NCI-H526 (cell line): Measurements from ENCODE around the gene FERMT2.

Source experiments
- DNase-seq, 2 experiments: peaks; one replicate each; lab custom pipeline; 2025; lab: John Stamatoyannopoulos, UW

FERMT2 gene

DNA sequence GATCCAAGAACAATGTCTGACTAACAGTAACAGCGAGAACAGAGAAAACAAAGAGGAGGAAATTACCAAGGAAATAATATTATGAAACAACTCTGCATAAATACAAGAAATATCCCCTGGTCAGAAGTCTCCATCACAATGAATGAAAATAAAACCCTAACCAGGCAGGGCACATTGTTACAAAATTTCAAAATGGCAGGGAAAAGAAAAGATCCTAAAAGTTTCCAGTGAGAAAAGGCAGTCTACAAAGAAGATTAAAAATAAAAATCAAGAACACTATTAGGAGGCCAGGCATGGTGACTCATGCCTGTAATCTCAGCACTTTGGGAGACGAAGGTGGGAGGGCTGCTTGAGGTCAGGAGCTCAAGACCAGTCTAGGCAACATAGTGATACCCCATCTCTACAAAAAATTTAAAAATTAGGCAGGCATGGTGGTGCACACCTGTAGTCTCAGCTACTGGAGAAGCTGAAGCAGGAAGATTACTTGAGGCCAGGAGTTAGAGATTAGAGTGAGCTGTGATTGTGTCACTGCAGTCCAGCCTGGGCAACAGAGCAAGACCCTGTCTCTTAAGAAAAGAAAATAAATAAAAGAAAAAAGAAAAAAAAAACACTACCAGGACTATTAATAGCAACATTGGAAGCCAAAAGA is 47.8 kb downstream of the FERMT2 start:
- no peak for DNase-seq

DNA sequence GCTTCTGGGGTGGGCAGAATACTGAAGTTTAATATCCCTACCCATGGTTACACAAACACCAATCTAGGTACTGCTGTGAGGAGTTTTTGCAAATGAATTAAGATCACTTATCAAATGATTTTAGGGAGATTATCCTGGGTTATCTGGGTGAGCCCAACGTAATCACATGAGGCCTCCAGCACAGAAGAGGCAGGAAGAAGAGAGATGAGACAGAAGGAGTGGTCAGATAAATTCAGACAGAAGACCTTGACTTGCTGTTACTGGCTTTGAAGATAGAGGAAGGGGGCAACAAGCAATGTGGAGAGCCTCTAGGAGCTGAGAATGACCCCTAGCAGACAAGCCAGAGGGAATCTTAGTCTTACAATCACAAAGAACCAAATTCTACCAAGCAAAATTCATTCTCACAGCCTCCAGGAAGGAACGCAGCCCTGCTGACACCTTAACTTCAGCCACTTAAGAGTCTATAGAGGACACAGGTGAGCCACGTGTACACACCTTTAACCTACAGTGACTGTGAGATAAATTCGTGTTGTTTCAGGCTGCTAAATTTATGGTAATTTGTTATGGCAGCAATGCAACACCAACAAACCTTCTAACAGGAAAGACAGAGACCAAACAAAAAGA is 49.4 kb downstream of the FERMT2 start:
- no peak for DNase-seq

DNA sequence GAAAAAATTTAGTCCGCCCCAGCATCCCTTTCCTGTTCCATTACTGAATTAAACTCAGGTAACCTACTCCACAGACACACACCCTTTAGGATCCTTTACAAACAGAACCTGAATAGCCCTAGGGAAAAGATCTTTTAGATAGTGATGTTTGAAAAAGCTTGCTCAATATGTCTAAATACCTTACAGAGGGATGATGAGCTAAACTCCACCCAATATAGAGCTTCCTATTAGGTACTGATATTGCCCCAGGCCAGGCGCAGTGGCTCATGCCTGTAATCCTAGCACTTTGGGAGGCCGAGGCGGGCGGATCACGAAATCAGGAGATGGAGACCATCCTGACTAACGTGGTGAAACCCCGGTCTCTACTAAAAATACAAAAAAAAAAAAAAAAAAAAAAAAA is 50.1 kb downstream of the FERMT2 start:
- no peak for DNase-seq

DNA sequence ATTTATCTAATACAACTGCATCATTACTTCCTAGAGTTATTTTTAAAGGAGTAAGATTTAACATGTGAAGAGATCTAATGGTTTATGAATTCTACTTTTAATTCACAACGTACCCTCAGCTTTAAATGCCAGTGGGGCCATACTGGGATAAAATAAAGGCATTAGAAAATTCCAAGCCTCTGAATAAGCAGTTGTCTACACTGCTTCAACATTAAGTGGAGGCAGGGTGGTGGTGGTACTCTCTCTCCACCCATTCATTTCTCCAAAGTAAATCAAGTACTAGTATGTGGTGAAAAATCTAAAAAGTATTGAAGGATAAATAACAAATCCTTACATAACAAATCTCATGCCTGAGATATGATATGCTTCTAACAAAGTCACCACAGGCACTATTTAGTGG is 52.4 kb downstream of the FERMT2 start:
- no peak for DNase-seq

DNA sequence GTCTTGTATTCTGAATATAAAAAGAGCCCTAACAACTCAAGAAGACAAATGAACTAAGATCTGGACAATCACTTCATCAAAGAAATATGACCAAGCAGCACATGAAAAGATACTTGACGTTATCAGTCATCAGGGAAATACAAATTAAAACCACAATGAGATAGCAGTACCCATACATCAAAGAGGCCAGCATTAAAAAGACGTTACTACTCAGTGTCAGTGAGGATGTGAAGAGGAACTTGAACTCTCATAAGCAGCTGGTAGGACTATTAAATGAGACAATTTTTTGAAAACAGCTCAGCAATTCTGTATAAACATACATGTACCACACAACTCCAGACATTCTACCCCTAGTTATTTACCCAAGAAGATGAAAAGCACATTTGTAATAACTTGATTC is 55.9 kb downstream of the FERMT2 start:
- peak in 1 of 2 experiments; percentile 3 for DNase-seq

DNA sequence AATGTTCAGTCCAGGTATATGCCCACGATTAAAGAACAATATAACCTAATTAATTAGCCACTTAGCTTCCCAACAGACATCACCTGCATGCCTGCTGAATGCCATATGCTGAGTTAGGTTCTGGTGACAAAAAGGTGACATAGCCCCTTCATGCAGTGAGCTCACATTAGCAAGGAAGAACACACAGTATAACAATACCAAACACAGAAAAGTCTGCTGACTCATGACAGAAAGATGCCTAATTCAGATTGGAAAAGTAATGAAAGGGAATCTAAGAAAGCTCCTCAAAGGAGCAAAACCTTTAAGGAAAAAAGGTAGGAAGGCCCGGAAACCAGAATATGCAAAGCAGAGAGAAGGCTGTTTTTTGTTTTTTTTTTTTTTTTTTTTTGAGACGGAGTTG is 59.0 kb downstream of the FERMT2 start:
- no peak for DNase-seq

DNA sequence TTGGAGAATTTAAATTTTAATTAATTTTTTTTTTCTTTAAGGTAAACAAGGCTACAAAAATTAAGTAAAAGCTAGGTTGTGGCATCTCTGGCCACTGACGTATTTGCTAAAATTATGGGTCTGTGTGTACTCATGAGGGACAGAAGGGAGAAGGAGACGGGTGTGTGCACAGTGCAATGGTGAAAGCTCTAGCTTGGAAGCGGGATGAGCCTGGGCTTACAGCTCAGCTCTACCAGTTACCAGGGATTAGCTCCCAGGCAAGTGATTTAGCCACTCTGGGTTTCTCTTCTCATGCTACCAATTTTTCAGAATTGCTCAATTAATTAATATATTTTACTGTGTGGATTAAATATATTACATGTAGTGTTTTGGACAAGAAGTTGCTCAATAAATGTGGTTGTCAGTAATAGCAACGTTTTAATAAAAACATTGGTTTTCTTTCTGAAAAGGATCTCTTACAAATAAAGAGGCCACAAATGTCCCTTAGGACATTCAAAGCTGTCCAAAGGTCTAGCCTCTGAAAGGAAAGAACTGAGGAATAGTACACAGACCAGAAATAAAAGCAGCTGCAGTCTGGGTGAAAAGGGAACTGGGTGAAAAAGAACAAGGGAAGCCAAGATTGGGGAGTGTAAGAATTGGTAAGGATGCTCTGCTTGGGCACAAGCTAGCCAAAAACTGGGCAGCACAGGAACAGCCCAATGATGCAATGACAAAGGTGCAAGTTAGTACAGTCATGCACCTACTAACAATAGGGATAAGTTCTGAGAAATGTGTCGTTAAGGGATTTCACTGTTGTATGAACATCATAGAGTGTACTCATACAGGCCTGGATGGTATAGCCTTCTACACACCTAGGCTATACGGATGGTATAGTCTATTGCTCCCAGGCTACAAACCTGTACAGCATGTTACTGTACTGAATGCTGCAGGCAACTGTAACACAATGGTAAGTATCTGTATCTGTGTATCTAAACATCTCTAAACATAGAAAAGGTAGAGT is 61.7 kb downstream of the FERMT2 start:
- no peak for DNase-seq

DNA sequence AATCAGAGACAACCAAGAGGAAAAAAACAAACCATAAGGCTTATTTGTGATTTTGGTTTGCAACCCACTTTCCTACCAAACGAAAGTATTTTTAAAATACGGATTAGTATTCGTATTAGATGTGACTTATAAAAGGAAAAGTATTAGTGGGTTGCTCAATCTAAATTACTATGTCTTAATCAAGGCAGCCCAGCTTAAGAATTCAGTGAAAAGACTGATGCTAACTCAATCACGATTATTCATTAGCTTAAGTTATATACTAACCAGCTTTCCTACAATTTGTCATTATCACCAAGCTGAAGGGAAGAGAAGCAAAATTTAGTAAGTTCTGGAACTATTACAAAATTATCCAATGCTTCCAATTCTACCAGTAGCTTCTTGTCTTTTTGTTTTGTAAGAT is 62.7 kb downstream of the FERMT2 start:
- DNase-seq: no peak

DNA sequence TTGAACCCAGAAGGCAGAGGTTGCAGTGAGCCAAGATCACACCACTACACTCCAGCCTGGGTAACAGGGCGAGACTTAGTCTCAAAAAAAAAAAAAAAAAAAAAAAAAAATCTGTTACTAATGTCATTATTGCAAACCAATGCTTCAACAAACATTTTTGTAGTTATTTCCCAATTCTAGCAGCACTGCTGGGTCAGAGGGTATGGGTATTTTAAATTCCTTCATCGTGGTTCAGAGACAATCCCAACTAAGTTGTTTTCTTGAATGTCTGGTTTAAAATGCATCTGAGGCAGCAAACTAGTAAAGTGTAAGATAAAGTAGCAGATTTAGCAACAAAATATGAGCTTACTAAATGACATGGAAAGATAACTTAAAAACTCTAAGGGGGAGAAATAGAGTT is 65.6 kb downstream of the FERMT2 start:
- no peak for DNase-seq

DNA sequence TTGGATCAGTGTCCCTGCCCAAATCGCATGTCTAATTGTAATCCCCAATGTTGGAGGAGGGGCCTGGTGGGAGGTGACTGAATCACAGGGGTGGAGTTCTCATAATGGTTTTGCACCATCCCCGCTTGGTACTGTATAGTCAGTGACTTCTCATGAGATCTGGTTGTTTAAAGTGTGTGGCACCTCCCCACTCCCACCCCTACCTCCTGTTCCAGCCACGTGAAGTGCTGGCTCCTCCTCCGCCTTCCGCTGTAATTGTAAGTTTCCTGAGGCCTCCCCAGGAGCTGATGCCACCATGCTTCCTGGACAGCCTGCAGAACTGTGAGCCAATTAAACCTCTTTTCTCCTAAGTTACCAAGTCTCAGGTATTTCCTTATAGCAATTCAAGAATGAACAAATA is 67.2 kb downstream of the FERMT2 start:
- no peak for DNase-seq

DNA sequence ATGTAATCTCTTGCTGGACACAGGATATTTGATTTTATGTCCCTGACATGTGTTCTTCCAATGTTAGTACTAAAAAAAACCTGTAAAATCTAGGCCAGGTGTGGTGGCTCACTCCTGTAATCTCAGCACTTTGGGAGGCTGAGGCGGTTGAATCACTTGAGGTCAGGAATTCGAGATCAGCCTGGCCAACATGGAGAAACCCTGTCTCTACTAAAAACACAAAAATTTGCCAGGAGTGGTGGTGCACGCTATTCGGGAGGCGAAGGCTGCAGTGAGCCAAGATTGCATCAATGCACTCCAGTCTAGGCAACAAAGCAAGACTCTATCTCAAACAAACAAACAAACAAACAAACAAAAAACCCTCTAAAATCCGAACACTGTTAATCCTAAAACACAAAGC is 68.0 kb downstream of the FERMT2 start:
- DNase-seq: no peak

DNA sequence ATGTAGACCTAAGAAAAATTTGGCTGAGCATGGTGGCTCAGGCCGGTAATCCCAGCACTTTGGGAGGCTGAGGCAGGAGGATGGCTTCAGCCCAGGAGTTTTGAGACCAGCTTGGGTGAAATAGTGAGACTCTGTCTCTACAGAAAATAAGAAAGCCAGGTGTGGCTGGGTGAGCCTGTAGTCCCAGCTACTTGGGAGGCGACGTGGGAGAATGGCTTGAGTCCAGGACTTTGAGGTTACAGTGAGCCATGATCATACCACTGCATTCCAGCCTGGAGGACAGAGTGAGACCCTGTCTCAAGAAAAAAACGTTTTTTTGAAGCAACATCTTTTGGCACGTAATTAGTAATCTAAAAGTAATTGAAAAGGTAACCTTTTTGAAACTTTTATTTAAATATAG is 70.9 kb downstream of the FERMT2 start:
- no peak for DNase-seq

DNA sequence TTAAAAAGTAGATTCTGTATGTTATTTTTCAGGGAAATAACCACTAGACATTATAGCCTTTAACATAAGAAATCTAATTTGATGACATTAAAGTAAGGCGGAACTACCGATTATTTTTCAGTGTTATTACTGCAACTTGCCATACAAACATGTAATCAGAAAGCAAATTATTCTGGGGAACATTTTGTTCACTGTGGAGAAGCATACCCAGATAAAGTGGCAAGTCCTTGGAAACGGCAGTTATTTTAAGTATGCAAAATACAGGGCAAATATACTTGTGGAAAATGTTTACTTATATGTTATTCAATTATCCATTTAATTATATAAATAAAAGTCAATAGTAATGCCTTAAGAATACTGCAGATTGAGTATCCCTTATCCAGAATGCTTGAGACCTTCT is 71.9 kb downstream of the FERMT2 start:
- DNase-seq: no peak

DNA sequence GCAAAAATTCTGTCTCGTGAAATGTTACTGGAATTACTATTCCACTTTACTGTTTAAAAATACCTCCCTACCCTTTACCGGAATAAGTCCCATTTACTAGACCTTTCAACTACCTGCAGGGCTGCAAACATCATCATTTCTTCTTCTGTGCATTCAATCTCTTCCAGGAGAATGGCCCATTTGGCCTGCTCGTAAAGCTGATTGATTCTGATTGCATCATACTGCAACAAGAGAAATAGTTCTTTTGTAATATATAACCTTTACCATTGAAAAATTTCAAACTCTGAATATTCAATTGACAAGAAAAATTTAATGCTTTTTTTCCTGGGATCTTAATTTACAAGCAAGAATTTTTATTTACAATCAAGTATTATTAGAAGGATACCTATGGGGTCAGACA is 72.4 kb downstream of the FERMT2 start:
- no peak for DNase-seq

DNA sequence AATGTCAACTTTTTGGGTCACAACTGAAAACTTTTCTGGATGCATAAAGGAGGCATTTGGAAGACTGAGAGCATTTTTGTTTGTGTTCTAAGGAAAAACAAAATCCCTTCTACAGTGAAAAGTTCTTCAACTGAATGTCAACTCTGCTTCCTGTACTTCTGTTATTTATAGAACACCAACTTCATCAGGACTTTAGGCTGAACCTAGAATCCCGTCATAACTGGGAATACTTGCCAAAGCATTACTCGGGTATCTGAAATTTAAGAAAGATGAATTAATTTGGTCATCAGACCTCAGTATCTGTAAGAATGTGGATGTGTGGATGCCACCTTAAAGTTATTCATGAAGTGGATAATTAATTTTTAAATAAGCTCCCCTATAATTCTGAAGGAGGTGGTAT is 73.2 kb downstream of the FERMT2 start:
- no peak for DNase-seq

DNA sequence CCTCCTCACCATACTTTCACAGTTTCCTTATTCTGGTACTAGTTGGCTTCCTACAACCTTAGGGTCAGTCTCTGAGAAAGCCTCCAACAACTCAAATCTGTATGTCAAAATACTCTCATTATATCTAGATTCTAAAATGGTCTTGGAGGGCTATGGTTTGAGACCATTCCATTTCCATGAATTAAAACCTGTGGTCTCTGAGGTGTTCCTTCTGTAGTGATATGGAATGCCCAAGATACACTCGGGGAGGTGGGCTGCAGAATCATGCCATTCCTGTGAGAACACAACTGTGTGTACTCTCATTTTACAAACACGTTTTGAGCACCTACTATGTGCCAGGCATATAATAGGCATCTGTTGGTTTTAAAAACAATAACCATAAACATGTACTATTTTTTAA is 74.0 kb downstream of the FERMT2 start:
- DNase-seq: no peak

DNA sequence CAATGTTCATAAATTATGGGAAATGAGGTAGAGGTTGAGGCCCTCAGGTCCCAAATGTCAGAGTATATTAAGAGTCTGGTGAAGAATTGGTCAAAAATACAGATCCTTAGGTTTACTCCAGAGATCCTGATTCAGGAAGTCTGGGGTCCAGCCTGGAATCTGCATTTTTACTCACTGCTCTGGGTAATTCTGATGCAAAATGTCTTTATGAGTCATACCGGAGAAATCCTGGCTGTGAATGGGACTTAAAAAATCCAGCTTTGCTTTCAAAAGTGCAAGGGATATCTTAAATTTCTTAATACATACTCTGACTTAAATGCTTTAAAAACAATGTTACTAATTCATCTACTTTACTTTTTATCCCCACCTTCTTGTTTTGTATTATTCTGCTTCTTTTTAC is 74.5 kb downstream of the FERMT2 start:
- DNase-seq: no peak

DNA sequence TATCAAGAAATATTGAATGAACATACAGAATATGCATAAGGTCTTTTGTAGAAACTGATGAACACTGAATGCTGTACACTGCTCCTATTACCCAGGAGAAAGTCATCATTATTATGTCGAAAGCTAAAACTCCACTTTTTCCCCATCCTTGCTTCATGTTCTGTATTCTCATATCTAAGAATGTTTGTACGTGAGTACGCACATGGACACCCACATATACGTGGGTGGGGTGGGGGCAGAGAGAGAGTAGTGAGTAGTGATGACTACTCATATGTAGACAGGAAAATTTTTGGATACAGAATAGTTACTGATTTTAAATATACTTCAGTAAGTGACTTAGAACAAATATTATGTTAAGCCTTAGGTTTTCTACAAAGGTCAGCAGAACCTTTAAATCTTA is 75.1 kb downstream of the FERMT2 start:
- DNase-seq: no peak

DNA sequence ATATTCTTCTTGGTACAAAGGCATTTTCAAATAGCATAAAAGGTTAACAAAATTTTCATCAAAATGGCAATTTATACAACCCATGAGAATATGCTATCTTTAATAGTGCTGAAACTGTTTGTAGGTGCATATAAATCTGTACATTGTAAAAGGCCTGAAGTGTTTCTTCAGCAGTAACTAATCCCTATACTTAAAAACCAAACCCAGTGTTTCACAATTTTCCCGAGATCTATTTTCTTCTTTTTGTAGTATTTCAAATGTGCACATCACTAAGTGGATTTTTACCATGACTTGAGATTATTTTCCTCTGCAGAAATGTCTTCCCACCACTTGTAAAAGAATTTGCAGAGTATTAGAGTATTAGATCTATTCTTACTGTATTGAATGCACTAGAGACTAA is 76.5 kb downstream of the FERMT2 start:
- no peak for DNase-seq

DNA sequence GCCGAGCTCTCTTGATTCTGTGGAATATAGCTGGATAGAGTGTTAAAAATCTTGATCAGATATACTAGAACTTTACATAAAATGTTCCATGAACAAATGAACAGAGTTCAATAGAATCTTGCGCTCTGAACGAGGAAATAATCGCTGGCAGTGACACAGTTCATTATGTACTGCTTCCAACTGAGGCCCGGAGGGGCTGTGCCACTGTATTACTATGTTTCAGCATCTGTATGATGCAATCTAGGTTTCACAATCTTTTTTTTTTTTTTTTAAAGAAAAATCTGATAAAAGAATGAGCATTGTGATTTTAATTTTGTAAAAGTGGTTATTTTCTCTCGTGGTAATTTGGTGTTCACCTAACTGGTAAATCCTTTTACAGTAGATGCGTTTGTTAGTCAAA is 77.2 kb downstream of the FERMT2 start:
- DNase-seq: no peak

DNA sequence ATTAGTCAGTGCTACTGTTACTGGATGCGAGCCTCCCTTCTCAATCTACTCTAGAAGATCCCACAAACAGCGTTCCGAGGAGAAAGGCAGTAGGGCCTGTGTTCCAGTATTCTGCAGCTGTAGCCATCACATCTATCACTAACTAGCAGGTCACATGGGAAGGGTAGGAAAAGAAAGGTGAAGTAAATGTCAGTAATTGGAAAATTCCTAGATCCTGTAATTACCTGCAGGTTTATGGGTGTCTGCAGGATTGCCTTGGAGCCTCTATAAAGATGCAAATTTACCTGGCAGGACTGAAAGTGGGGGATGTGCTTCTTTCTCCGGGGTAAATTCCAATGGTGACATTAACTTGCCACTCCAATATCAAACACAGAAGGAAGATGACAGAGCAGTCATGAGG is 77.8 kb downstream of the FERMT2 start:
- DNase-seq: no peak

DNA sequence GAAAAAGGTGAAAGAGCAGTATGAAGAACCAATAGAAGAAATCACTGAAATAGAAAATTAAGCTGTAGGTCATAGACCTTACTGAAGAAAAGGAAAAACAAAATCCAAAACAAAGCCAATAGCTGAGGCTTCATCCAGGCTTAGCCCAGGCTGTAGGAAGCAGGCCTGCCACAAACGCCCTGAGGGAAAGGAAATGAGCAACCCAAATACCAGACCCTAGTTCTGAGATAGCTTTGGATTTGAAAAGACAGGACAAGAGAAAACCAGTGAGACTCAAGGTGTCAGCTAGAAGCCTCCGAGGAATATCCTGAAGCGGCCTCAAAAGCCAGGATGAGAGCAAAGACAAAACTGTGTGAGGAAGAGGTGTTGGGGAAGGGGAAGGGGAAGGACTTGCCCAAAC is 79.2 kb downstream of the FERMT2 start:
- no peak for DNase-seq
